Neural progenitor cell (in vitro differentiated cells): Measurements from ENCODE around the gene CSF1. TPM values are rescaled to one million over a fixed set of nuclear protein-coding genes. Genes with fewer than 3 reads are reported as not detected.

Experiments used
- DNase-seq: peaks from one replicate; pipeline ENCODE4 v3.0.0-alpha.2; 2016; ENCODE audit warnings: low spot score
- H2AFZ ChIP-seq: fragments of 200-600 bp; sonication (generic); replicated peaks from 2 replicates; pipeline ENCODE4 v1.6.1; 2016; ENCODE audit warnings: antibody characterized with exemption
- H3F3A ChIP-seq: fragments of 200-600 bp; sonication (generic); 2 replicates; pipeline ENCODE4 v1.6.1; 2016; ENCODE audit warnings: antibody characterized with exemption, low read depth
- H3K27ac ChIP-seq: fragments of 200-600 bp; sonication (generic); 2 replicates; pipeline ENCODE4 v1.5.1; 2016; ENCODE audit warnings: mild to moderate bottlenecking
- H3K27me3 ChIP-seq: fragments of 200-600 bp; sonication (generic); 2 replicates; pipeline ENCODE4 v1.6.1; 2016; ENCODE audit warnings: mild to moderate bottlenecking, moderate library complexity
- H3K36me3 ChIP-seq: fragments of 200-600 bp; sonication (generic); 2 replicates; pipeline ENCODE4 v1.5.1; 2016
- H3K4me1 ChIP-seq: fragments of 200-600 bp; sonication (generic); 2 replicates; pipeline ENCODE4 v1.6.1; 2016; ENCODE audit warnings: mixed run types
- H3K4me2 ChIP-seq: fragments of 200-600 bp; sonication (generic); 2 replicates; pipeline ENCODE4 v1.6.1; 2016
- H3K4me3 ChIP-seq: fragments of 200-600 bp; sonication (generic); 2 replicates; pipeline ENCODE4 v1.5.1; 2016
- H3K79me2 ChIP-seq: fragments of 200-600 bp; sonication (generic); 2 replicates; pipeline ENCODE4 v1.6.1; 2016; ENCODE audit warnings: low read depth
- H3K9ac ChIP-seq: fragments of 200-600 bp; sonication (generic); 2 replicates; pipeline ENCODE4 v1.6.1; 2016
- H3K9me3 ChIP-seq: fragments of 200-600 bp; sonication (generic); 2 replicates; pipeline ENCODE4 v1.5.1; 2016; ENCODE audit warnings: low read depth
- H4K20me1 ChIP-seq: fragments of 200-600 bp; sonication (generic); 2 replicates; pipeline ENCODE4 v1.6.1; 2016; ENCODE audit warnings: low read depth
- H3K27ac Mint-ChIP-seq: 3 replicates; pipeline ENCODE4 v1.8.0; 2021; ENCODE audit warnings: mixed read lengths
- H3K27me3 Mint-ChIP-seq: 2 replicates; pipeline ENCODE4 v1.8.0; 2022; ENCODE audit warnings: low read depth, mild to moderate bottlenecking, inconsistent platforms, moderate library complexity, mixed read lengths; ENCODE audit not compliant: insufficient read depth
- H3K36me3 Mint-ChIP-seq: 3 replicates; pipeline ENCODE4 v1.8.0; 2021; ENCODE audit warnings: mixed read lengths
- H3K4me1 Mint-ChIP-seq: 3 replicates; pipeline ENCODE4 v1.8.0; 2021; ENCODE audit warnings: mixed read lengths
- H3K4me3 Mint-ChIP-seq: 3 replicates; pipeline ENCODE4 v1.8.0; 2021; ENCODE audit warnings: mild to moderate bottlenecking, moderate library complexity, mixed read lengths
- H3K9me3 Mint-ChIP-seq: 3 replicates; pipeline ENCODE4 v1.8.0; 2020; ENCODE audit warnings: mixed read lengths
- EZH2 ChIP-seq: fragments of 200-600 bp; sonication (generic); IDR thresholded peaks from 2 replicates; pipeline ENCODE4 v1.6.1; 2017; ENCODE audit warnings: antibody characterized with exemption, mild to moderate bottlenecking, moderate library complexity
- EZH2phosphoT487 ChIP-seq: fragments of 200-600 bp; sonication (generic); IDR thresholded peaks from 2 replicates; pipeline ENCODE4 v1.6.1; 2017; ENCODE audit warnings: antibody characterized with exemption
- total RNA-seq: library from RNA; depleted of rRNA; stranded (reverse); fragments of >200 nt; gene quantifications from 2 replicates; pipeline ENCODE4 v1.2.3, GENCODE V29; 2015; ENCODE audit warnings: low replicate concordance
- TF ChIP-seq, protein P1 (sequence below): fragments of 200-600 bp; sonication (generic); IDR thresholded peaks from 2 replicates; pipeline ENCODE4 v1.5.1; 2017; ENCODE audit warnings: antibody characterized with exemption, mild to moderate bottlenecking

Gene CSF1
- total RNA-seq, 1 donor from 2014 or later, result 2.7 TPM

DNA sequence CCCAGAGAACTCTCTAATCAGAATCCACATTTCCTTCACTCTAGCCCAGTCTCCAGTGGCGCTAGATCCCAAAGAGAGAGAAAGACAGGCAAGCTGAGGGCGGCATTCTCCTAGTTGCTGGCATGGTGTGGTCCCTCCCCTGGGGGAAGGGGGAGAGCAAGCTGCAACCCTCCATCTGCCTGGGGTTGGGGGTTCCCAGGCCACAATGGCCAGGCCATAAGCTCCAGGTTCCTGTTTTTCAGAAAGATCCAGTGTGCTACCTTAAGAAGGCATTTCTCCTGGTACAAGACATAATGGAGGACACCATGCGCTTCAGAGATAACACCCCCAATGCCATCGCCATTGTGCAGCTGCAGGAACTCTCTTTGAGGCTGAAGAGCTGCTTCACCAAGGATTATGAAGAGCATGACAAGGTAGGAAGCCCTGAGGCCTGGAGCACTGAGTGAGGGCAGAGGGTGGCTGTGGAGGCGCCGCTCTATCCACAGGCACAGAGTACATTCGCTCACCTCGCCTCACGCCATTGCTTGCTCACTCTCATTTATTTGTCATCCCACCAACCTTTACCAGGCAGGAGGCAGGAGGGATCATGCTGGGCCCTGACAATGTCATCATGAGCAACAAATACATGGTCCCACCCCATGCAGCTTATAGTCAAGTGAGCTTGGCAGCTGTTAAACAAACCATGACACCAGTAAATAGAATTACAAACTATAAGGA is 6.6 kb downstream of the CSF1 start:
- Mint-ChIP-seq H3K27ac (no peak overlapping the region), H3K4me1 (peaks cover 9% of the 10 kb centered on the region), H3K27me3 (peaks cover 10% of the 10 kb centered on the region), H3K36me3 (peaks cover 31% of the 10 kb centered on the region), H3K9me3 (no peaks in the 10 kb centered on the region), H3K4me3 (no peak overlapping the region)
- TF ChIP-seq, protein P1, sequence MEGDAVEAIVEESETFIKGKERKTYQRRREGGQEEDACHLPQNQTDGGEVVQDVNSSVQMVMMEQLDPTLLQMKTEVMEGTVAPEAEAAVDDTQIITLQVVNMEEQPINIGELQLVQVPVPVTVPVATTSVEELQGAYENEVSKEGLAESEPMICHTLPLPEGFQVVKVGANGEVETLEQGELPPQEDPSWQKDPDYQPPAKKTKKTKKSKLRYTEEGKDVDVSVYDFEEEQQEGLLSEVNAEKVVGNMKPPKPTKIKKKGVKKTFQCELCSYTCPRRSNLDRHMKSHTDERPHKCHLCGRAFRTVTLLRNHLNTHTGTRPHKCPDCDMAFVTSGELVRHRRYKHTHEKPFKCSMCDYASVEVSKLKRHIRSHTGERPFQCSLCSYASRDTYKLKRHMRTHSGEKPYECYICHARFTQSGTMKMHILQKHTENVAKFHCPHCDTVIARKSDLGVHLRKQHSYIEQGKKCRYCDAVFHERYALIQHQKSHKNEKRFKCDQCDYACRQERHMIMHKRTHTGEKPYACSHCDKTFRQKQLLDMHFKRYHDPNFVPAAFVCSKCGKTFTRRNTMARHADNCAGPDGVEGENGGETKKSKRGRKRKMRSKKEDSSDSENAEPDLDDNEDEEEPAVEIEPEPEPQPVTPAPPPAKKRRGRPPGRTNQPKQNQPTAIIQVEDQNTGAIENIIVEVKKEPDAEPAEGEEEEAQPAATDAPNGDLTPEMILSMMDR, result no peak
- no peak for TF ChIP-seq EZH2phosphoT487
- TF ChIP-seq EZH2, result no peak
- no peaks in the 10 kb centered on the region for H3K9me3 ChIP-seq
- peaks cover 9% of the 10 kb centered on the region for H3K27me3 ChIP-seq
- no peaks in the 10 kb centered on the region for H3K36me3 ChIP-seq
- no peaks in the 10 kb centered on the region for H3K79me2 ChIP-seq
- no peak overlapping the region for H2AFZ ChIP-seq
- H3K27ac ChIP-seq, result no peak overlapping the region
- no peak overlapping the region for H3K9ac ChIP-seq
- H4K20me1 ChIP-seq, result no peaks in the 10 kb centered on the region
- DNase-seq, result no peak
- H3K4me1 ChIP-seq, result peaks cover 3% of the 10 kb centered on the region
- H3K4me2 ChIP-seq, result no peak overlapping the region
- H3F3A ChIP-seq, result no peaks in the 10 kb centered on the region
- H3K4me3 ChIP-seq, result no peak overlapping the region

DNA sequence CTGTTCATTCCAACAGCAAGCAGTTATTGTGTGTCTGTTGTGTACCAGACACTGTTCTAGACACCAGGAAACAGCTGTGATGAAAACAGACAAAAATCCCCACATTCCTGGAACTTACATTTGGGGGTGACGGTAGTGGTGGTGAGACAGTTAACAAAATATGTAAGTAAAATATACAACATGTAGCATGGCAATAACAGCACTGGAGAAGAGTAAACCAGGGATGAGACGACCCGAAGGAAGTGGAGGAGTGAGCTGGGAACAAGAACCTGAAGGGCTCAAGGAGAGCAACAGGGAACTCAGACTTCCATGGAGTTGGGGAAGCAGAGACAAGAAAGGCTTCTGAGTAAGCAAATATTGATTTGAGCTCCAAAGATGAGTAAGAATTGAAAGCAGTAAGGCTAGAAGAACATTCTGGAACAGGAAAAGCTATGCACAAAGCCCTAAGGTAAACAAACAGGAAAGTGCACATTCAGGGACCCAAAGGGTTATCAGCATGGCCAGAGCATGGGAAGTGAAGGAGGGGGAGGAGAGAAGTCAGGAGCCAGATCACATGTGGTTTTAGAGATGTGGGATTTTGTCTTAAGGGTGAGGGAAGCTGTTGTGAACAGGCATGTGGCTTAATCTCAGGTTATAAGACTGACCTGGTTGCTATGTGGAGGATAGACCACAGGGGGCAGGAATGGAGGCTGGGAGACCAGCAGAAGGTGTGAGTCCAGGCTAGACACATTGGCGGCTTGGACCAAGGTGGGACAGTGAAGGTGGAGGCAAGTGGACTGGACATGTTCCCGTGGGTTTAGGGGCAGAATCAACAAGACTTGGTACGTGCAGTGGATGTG is 7.3 kb downstream of the CSF1 start:
- H4K20me1 ChIP-seq, result no peaks in the 10 kb centered on the region
- H3K9me3 ChIP-seq, result no peaks in the 10 kb centered on the region
- H3F3A ChIP-seq, result no peaks in the 10 kb centered on the region
- no peak for DNase-seq
- Mint-ChIP-seq H3K36me3 (peaks cover 35% of the 10 kb centered on the region), H3K27ac (no peak overlapping the region), H3K4me1 (peaks cover 9% of the 10 kb centered on the region), H3K4me3 (no peak overlapping the region), H3K27me3 (peaks cover 8% of the 10 kb centered on the region), H3K9me3 (no peaks in the 10 kb centered on the region)
- no peak overlapping the region for H3K9ac ChIP-seq
- H3K27ac ChIP-seq, result no peak overlapping the region
- H3K4me3 ChIP-seq, result no peak overlapping the region
- H3K36me3 ChIP-seq, result no peaks in the 10 kb centered on the region
- H3K4me1 ChIP-seq, result no peaks in the 10 kb centered on the region
- H3K79me2 ChIP-seq, result no peaks in the 10 kb centered on the region
- no peak for TF ChIP-seq EZH2
- TF ChIP-seq, protein P1, result no peak
- no peak for TF ChIP-seq EZH2phosphoT487
- no peak overlapping the region for H2AFZ ChIP-seq
- peaks cover 3% of the 10 kb centered on the region for H3K27me3 ChIP-seq
- H3K4me2 ChIP-seq, result no peak overlapping the region

DNA sequence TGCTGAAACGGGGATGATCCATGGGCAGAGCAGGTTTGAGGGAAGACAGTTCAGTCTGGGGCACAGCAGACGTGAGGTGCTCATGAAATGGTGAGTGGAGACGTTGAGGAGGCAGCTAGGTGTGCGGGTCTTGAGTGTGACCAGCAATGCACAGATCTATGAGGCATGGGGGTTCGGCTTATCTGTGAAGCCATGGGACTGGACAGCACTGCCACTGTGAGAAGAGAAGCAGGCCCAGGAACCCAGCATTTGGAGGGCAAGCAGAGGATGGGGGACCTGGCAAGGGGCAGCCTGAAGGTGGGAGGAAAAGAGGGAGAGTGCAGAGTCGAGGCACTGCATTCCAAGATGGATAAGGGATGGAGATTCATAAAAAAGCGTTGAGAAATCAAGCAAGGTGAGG is 8.0 kb downstream of the CSF1 start:
- no peak for DNase-seq
- no peaks in the 10 kb centered on the region for H3K27me3 ChIP-seq
- no peak overlapping the region for H3K9ac ChIP-seq
- no peak overlapping the region for H3K27ac Mint-ChIP-seq
- no peak overlapping the region for H2AFZ ChIP-seq
- H3K79me2 ChIP-seq, result no peaks in the 10 kb centered on the region
- no peaks in the 10 kb centered on the region for H3K9me3 Mint-ChIP-seq
- peaks cover 36% of the 10 kb centered on the region for H3K36me3 Mint-ChIP-seq
- H3K9me3 ChIP-seq, result no peaks in the 10 kb centered on the region
- peaks cover 7% of the 10 kb centered on the region for H3K27me3 Mint-ChIP-seq
- H3K4me1 ChIP-seq, result no peaks in the 10 kb centered on the region
- H3K4me3 Mint-ChIP-seq, result no peak overlapping the region
- no peak overlapping the region for H3K4me2 ChIP-seq
- H3K4me1 Mint-ChIP-seq, result peaks cover 7% of the 10 kb centered on the region
- TF ChIP-seq, protein P1, result no peak
- TF ChIP-seq EZH2 (no peak), EZH2phosphoT487 (no peak)
- no peaks in the 10 kb centered on the region for H3K36me3 ChIP-seq
- no peak overlapping the region for H3K4me3 ChIP-seq
- H4K20me1 ChIP-seq, result no peaks in the 10 kb centered on the region
- H3K27ac ChIP-seq, result no peak overlapping the region
- H3F3A ChIP-seq, result no peaks in the 10 kb centered on the region
